Forelimb muscle (tissue), 1 donor: Measurements from ENCODE around the gene NFIX. TPM values are rescaled to one million over a fixed set of nuclear protein-coding genes. Genes with fewer than 3 reads are reported as not detected.

Source experiments
- DNase-seq: peaks from one replicate; pipeline ENCODE4 v3.0.0-alpha.2; 2013; ENCODE audit warnings: low read depth
- polyA plus RNA-seq: library from polyadenylated mRNA; unstranded; fragments of 120-200 nt; gene quantifications from one replicate; pipeline ENCODE4 v1.2.1, GENCODE V29; 2013; ENCODE audit not compliant: insufficient read length

NFIX gene
- polyA plus RNA-seq, 1 donor, result 111 TPM

GRCh38 chr19:13020002-13020414 lies 24.7 kb downstream of the NFIX start:
- DNase-seq, result no peak

GRCh38 chr19:13022111-13022858 lies 27.0 kb downstream of the NFIX start:
- no peak for DNase-seq

GRCh38 chr19:13022859-13023636 lies 27.8 kb downstream of the NFIX start:
- DNase-seq, result peak; percentile 91

GRCh38 chr19:13023656-13024055 lies 28.4 kb downstream of the NFIX start:
- no peak for DNase-seq

- no peak for DNase-seq
These were observed 29.1 kb downstream of the NFIX start for GRCh38 chr19:13024126-13024950.

- DNase-seq, result no peak
These were observed 29.8 kb downstream of the NFIX start for GRCh38 chr19:13024951-13025697.

- no peak for DNase-seq
These were observed 30.7 kb downstream of the NFIX start for GRCh38 chr19:13025819-13026456.

GRCh38 chr19:13026462-13027370 lies 31.4 kb downstream of the NFIX start:
- no peak for DNase-seq

GRCh38 chr19:13027557-13027956 lies 32.3 kb downstream of the NFIX start:
- DNase-seq, result no peak

- DNase-seq, result no peak
These were observed 32.8 kb downstream of the NFIX start for GRCh38 chr19:13028027-13028426.

GRCh38 chr19:13029301-13029880 lies 34.1 kb downstream of the NFIX start:
- DNase-seq, result no peak

- no peak for DNase-seq
These were observed 34.6 kb downstream of the NFIX start for GRCh38 chr19:13029893-13030292.

GRCh38 chr19:13031917-13032623 lies 36.8 kb downstream of the NFIX start:
- no peak for DNase-seq

- no peak for DNase-seq
These were observed 37.6 kb downstream of the NFIX start for GRCh38 chr19:13032837-13033236.

- DNase-seq, result no peak
These were observed 38.0 kb downstream of the NFIX start for GRCh38 chr19:13033244-13033643.

GRCh38 chr19:13033819-13034611 lies 38.7 kb downstream of the NFIX start:
- no peak for DNase-seq

- DNase-seq, result no peak
These were observed 39.4 kb downstream of the NFIX start for GRCh38 chr19:13034636-13035035.

GRCh38 chr19:13035820-13036365 lies 40.6 kb downstream of the NFIX start:
- no peak for DNase-seq
